Measurements from ENCODE around the gene NLRC5.
"Not testable (repeated sequence)": the region's sequence is repeated elsewhere in the genome, so short reads cannot be mapped to it uniquely, and the experiment has no call there.

Gene NLRC5

GRCh38 chr16:57106767-57107166, 117.4 kb downstream of the NLRC5 start:
- no peak for DNase-seq

DNA sequence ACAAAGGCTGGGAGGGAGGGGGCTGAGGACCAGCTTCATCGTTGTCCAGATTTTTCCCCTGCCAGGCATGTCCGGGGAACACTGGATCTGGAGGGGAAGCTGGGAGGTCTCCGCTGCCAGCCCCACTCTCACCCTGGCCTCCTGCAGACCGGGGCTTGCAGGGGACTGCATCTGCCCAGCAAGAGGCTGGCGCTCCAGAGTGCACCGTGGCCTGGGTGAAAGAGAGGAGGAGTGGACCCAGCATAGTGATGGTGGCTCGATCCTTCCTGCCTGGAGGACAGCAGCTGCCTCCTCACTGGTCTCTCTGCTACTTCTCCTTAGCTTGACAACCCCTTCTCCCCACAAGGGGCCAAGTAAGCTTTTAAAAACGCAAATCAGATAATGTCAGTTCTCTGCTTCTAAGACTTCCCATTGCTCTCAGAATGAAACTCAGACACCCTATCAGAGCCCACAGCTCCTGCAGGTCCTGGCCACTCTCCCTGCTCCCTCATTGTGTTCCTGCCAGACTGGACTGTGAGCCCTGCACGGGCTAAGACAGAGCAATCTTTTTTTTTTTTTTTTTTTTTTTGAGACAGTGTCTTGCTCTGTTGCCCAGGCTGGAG, 118.1 kb downstream of the NLRC5 start:
- no peak for DNase-seq

DNA sequence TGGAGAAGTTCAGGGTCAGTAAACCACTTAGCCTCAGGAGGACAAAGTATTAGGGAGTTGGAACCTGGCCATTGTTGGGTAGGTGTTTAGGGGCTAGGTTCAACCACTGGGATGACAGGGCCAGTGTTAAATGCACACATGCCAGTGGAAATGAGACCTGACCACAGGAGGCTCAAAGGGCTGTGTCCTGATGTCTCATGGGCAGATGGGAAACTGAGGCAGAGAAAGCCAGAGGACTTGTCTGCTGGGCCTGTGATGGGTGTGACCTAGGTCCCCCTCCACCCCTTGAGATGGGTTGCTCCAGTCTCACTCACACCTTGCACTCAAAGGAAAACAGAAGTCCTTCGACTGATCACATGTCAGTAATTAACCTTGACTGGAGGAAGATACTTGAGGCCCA, 119.1 kb downstream of the NLRC5 start:
- DNase-seq = no peak

DNA sequence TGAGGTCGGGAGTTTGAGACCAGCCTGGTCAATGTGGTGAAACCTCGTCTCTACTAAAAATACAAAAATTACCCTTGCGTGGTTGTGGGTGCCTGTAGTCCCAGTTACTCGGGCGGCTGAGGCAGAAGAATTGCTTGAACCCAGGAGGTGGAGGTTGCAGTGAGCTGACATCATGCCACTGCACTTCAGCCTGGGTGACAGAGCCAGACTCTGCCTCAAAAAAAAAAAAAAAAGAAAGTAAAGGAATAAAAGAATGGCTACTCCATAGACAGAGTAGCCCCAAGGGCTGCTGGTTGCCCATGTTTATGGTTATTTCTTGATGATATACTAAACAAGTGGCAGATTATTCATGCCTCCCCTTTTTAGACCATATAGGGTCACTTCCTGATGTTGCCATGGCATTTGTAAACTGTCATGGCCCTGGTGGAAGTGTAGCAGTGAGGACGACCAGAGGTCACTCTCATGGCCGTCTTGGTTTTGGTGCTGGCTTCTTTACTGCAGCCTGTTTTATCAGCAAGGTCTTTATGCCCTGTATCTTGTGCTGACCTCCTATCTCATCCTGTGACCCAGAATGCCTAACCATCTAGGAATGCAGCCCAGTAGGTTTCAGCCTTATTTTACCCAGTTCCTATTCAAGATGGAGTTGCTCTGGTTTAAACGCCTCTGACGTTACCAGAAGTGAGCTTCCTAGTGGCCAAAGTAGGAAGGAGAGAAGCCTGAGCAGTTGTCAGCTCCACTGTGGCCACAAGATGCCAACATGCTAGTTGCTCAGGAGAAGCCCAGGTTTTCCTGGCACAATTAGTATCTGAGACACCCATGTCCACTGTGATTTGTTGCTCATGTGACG, 120.1 kb downstream of the NLRC5 start:
- not testable (repeated sequence) for DNase-seq

GRCh38 chr16:57110937-57111336, 121.6 kb downstream of the NLRC5 start:
- no peak for DNase-seq

GRCh38 chr16:57111420-57111819, 122.1 kb downstream of the NLRC5 start:
- DNase-seq = no peak

- DNase-seq = no peak
Observed at GRCh38 chr16:57112403-57113041, 123.2 kb downstream of the NLRC5 start.

GRCh38 chr16:57113042-57113453, 123.7 kb downstream of the NLRC5 start:
- no peak for DNase-seq

GRCh38 chr16:57113664-57114063, 124.3 kb downstream of the NLRC5 start:
- no peak for DNase-seq

DNA sequence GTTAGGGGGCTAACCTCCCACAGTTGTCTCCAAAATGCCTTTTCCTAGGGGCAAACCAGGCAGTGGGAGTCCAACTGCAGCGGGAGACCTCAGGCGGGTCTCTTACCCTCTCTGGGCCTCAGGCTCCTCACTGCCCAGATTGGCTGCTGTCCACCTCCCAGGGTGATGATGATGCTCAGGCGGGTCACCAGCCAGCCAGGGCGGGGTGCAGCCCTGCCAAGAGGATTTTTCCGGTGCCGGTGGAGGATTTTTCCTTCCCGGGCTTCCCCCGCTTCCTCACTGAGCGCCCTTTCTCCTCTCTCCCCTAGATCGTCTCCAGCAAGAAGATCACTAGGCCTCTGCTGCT, 125.8 kb downstream of the NLRC5 start:
- DNase-seq = no peak

DNA sequence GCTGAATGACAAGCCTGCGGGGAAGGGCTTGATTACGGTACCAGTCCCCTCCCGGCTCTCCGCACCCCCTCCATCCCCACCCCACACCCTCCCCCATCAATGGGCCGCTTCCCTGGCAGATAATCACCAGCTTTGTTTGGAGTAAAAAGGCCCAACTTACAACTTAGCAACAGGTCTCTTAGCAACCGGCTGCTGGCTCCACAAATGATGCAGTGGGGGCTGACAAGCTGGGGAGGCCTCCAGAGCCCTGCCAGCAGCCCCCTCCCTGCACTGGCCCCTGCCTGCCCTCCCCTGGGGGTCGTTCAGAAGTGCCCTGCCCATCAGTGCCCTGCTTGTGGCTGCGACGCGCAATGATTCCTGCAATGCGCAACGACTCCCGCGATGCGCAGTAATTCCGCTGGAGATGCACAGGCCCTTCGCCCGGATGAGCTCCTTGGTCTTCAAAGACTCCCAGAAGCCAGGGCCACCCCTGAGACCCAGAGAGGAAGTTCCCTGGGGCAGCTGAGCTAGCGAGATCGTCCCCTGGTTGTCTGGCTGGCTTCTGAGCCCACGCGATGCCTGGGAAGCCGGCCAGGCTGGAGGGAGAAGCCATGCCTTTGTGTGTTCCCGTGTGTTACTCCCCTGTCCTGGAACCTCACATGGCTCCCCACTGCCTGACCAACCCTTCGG, 126.3 kb downstream of the NLRC5 start:
- DNase-seq = no peak

- no peak for DNase-seq
Observed at GRCh38 chr16:57118461-57119084, 129.2 kb downstream of the NLRC5 start.

DNA sequence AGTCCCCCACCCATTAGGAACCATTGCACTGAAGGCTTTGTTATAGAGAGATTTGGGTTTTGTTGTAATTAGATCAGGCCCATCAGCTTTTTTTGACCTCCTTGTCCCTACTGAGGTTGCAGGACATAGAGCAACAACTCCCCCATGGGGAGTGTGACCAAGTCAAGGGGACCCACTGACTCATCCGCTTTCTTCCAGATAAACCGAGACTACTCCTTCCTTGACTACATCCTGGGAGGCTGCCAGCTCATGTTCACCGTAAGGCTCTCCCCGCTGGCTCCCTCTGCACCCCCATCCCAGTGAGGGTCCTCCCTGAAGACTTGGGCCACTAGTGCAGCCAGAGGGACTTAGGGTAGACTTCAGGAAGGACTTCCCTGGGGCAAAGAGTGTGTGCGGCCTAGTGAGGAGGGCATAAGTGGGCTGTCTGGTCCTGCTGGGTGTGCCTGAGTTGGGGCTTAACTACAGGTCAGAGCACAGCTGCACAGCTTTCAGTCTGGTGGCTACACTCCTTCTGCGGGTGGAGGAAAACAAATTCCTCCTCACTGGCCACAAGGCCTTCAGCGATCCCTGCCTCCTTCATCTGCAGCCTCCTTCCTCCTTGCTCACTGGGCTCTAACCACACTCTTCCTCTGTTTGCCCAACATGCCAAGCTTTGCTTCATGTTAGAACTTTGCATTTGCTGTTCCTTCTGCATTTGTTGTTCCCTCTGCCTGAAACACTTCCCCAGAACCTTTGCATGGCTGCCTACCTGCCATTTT, 134.0 kb downstream of the NLRC5 start:
- no peak for DNase-seq

DNA sequence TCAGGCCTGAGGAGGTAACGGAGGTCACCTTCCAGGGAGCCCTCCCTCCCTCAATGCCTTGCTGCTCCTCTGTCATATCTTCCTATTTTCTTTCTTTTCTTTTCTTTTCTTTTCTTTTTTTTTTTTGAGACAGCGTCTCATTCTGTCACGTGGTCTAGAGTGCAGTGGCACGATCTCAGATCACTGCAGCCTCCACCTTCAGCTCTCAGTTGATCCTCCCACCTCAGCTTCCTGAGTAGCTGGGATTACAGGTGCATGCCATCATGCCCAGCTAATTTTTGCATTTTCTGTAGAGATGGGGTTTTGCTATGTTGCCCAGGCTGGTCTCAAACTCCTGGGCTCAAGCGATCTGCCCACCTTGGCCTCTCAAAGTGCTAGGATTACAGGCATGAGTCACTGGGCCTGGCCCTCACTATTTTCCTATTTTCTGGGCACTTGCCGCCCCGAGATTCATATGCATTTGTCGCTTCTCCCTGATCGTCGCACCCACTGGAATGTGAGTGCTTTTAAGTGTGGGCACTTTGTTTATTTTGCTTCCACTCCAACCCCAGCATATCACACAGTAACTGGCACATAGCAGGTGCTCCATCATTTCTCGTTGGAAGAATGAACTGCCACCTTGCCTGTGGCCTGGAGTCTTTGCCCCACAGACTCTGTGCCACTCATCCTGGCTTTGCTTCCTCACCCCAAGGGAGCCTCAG, 134.8 kb downstream of the NLRC5 start:
- no peak for DNase-seq

DNA sequence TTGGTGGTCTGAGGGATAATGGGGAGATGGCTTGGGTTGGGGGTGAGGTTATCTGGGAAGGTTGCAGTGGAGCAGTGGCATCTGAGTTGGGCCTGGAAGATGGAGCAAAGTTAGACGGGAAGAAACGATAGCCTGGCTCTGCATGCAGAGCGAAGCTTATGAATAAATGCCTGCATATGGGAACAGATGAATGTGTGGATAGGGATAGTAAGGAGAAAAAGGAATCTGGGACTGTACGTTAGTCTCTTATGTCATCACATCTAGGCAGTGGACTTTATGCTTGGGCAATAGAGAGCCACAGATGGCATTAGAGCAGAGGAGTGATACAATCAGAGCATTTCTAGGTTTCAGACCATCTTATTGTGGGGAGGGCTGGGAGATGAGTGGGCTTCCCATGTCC, 136.0 kb downstream of the NLRC5 start:
- DNase-seq = no peak

DNA sequence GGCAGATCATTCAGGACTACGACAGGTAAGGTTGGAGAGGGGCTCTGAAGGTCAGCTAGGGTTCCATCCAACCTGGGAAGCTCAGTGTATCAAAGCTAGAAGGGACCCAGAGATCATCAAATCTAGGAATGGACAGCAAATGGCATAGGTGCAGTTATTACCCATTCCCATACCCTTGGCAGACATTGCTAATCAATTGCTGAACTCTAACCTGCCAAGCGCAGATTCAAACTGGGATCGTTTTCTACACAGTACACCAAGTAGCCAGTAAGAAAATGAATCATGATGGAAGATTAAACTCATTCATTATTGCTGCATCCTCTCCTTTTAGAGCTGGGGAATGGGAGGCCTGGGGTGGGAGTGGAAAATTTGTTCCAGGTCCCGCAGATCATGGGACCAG, 136.6 kb downstream of the NLRC5 start:
- no peak for DNase-seq

- DNase-seq = no peak
Observed at GRCh38 chr16:57126411-57126810, 137.1 kb downstream of the NLRC5 start.

GRCh38 chr16:57127037-57127763, 137.8 kb downstream of the NLRC5 start:
- DNase-seq = no peak

DNA sequence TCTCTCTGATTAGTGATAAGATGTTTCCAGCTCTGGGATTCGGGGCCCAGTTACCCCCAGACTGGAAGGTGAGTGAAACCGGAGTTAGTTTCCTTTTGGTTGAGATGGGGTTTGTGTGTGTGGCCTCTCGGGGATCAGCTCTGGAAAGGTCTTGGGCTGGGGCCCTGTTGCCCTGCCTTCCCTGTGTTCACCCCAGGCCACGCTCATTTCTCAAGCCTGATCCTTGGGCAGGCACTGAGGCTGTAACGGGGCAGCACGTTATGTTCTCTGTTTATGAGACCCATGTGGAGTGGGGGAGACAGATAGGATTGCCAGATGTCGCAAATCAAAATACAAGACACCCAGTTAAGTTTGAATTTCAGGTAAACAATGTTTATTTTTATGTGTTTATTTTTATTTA, 138.5 kb downstream of the NLRC5 start:
- no peak for DNase-seq

DNA sequence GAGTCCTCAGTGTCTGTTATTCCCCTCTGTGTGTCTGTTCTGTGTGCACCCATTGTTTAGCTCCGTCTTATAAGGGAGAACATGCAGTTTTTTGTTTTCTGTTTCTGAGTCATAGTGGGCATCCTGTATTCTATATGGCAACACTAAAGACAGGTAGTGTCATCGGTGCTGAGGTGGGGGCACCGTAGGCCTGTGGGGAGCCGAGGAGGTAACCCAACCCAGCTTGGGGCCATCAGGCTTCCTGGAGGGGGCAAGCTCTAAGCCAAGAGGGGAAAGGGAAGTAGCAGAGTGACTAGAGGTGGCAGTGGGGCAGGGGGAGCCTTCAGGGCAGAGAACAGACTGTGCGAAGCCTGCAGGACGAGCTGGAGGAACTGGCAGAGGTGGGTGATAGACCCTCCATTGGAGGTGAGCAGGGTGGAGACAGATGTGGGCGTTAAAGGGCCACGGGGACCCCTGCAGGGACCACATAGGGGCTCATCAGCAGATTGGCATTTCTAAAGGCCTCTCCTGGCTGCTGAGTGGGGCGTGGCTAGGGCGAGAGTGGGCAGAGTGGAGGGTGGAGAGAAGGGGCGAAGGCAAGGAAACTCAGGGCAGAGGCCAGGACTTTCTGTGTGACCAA, 139.5 kb downstream of the NLRC5 start:
- DNase-seq = no peak

GRCh38 chr16:57130950-57131321, 141.6 kb downstream of the NLRC5 start:
- no peak for DNase-seq
